Measurements from ENCODE around the gene BBOX1.
"Not testable (repeated sequence)": the region's sequence is repeated elsewhere in the genome, so short reads cannot be mapped to it uniquely, and the experiment has no call there.

The BBOX1 gene

DNA sequence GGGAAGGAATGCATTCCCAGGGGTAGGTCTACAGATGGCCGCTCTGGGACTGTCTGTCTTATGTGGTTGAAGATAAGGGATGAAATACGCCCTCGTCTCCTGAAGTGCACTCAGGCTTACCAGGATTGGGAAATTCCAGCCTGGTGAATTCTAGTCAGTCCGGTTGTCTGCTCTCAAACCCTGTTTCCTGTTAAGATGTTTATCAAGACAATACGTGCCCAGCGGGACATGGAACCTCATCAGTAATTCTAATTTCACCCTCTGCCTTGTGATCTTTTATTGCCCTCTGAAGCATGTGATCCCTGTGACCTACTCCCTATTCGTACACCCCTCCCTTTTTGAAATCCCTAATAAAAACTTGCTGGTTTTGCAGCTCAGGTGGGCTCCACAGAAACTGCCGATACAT lies 95.3 kb downstream of the BBOX1 start:
- DNase-seq, result not testable (repeated sequence)

DNA sequence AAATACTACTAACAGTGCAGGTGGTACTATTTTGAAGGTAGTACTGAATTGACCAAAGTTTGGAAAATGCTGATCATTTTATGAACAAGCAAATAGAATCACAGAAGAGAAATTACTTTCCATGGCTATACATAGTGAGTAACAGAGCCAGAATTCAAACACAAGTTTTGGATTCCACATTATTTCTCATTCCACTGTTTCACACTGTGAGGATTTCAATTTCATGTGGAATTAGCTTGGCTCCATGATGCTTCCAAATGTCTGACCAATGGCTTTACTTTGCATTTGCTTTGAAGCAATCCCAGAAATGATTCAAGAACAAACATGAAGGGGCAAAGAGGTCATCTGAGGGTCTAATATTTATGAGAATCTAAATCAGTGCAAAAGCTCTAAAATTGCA lies 98.1 kb downstream of the BBOX1 start:
- DNase-seq, result no peak

DNA sequence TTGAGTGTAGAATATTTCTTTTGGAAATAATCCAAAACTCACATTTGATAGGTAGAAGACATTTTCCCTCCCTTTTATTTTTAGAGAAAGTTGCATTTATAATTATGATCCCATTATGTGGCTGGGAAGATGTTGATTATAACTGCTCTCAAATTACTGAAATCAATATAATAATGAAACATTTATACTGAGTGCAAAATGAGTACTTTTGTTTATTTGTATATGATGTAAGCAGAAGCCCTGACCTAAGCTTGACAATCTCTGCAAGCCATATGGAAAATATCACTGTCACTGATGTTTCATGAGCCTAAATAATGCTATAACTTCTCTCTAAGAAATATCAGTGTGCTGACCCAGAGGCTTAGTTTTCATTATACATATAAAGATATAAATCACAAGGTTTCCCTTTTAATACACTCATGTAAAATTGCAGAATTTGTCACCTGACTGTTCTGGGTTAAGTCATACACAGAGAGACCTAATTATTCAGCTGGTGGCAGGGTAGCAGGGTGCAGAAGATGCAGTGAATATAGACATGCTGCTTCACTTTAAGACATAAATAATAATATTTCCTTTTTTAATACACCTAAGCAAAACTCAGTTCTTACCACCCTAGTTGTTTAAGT lies 99.2 kb downstream of the BBOX1 start:
- no peak for DNase-seq

GRCh38 chr11:27141576-27141975 lies 101.0 kb downstream of the BBOX1 start:
- DNase-seq, result no peak

GRCh38 chr11:27147916-27148315 lies 107.3 kb downstream of the BBOX1 start:
- no peak for DNase-seq

GRCh38 chr11:27148506-27148905 lies 107.9 kb downstream of the BBOX1 start:
- DNase-seq, result no peak

GRCh38 chr11:27150098-27150497 lies 109.5 kb downstream of the BBOX1 start:
- DNase-seq, result no peak

GRCh38 chr11:27153136-27153535 lies 112.5 kb downstream of the BBOX1 start:
- no peak for DNase-seq

GRCh38 chr11:27158456-27159334 lies 118.1 kb downstream of the BBOX1 start:
- no peak for DNase-seq

GRCh38 chr11:27159335-27159679 lies 118.7 kb downstream of the BBOX1 start:
- DNase-seq, result no peak

DNA sequence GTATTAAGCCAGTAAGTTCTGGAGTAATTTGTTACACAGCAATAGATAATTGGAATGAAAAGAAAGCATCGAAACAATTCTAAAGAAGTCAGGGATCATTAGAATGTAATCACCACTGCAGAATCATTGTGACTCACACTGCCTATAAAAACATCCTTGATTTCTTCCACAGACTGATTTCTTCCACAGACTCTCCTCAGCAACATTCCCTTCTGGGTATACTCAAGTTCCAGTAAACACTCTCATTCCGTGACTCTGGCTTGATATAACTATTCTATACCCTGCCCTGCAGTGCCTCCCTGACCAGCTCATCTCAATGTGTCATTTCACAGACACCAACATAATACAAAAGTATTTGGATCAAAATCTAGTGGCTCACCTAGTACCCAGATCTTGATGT lies 120.5 kb downstream of the BBOX1 start:
- no peak for DNase-seq

- no peak for DNase-seq
Measured at GRCh38 chr11:27162237-27162636, 121.6 kb downstream of the BBOX1 start.

GRCh38 chr11:27166130-27166529 lies 125.5 kb downstream of the BBOX1 start:
- no peak for DNase-seq

DNA sequence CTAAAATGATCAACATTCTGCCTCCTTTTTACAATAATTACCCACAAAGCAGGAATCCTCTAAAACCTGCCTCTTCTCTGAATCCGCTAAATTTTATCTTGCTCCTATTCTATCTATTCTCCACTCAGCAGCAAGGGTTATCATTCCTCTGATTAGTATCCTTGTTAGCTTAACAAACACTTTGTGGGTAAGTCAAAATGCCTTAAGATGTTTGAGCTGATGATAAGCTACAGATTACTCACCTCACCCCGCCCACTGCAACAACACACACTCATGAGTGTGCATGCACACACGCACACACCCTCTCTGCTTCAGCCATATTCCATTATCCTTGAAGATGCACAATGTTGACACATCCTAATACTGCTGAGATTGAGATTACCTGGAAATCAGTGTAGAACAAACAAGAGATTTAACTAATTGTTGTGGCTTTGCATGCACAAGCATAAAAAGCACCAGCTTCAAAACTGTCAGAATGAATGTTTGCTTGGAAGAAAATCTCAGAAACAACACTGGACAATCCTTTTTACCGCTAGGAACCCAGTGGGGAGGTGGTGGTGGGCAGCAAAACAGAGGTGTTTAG lies 130.9 kb downstream of the BBOX1 start:
- no peak for DNase-seq

GRCh38 chr11:27173545-27173944 lies 132.9 kb downstream of the BBOX1 start:
- DNase-seq, result no peak

- DNase-seq, result no peak
Measured at GRCh38 chr11:27174021-27174420, 133.4 kb downstream of the BBOX1 start.

DNA sequence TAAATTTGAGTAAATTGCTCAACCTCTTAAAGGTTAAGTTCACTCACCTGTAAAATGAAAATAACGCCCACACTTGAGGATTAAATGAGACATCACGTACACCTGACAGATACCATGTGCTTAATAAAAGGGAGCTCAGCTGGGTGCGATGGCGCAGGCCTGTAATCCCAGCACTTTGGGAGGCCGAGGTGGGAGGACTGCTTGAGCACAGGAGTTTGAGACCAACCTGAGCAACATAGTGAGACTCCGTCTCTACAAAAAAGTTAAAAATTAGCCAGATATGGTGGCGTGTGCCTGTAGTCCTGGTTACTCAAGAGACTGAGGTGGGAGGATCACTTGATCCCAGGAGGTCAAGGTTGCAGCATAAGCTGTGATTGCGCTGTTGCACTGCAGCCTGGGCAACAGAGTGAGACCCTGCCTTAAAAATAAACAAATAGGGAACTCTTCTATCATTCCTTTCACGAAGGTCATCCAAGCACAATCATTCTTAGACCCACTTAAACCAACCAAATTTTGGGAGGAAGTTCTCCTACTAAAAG lies 134.1 kb downstream of the BBOX1 start:
- DNase-seq, result no peak

DNA sequence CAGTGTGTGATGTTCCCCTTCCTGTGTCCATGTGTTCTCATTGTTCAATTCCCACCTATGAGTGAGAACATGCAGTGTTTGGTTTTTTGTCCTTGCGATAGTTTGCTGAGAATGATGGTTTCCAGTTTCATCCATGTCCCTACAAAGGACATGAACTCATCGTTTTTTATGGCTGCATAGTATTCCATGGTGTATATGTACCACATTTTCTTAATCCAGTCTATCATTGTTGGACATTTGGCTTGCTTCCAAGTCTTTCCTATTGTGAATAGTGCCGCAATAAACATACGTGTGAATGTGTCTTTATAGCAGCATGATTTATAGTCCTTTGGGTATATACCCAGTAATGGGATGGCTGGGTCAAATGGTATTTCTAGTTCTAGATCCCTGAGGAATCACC lies 134.9 kb downstream of the BBOX1 start:
- DNase-seq, result not testable (repeated sequence)

All from CD4-positive, alpha-beta T cell treated with Interleukin-10 for 1 hour (primary cell).